KMS-11 (cell line): ENCODE measurements around the gene NFE2L2.
A peak's percentile ranks its signal among the peaks of the same experiment; 100 is the strongest.
"Not testable (repeated sequence)": the region's sequence is repeated elsewhere in the genome, so short reads cannot be mapped to it uniquely, and the experiment has no call there.

ENCODE experiments used
- H2AFZ ChIP-seq: fragments of 200-600 bp; sonication (generic); 2 replicates; pipeline ENCODE4 v1.6.1; 2016; ENCODE audit warnings: antibody characterized with exemption, mixed run types, low read depth
- H3K27ac ChIP-seq: fragments of 200-600 bp; sonication (generic); 2 replicates; pipeline ENCODE4 v1.6.1; 2016; ENCODE audit warnings: mild to moderate bottlenecking, mixed run types
- H3K27me3 ChIP-seq: fragments of 200-600 bp; sonication (generic); 2 replicates; pipeline ENCODE4 v1.6.1; 2017; ENCODE audit warnings: mild to moderate bottlenecking, low read depth, mixed run types, moderate library complexity; ENCODE audit not compliant: insufficient read depth
- H3K36me3 ChIP-seq: fragments of 200-600 bp; sonication (generic); 2 replicates; pipeline ENCODE4 v1.6.1; 2017; ENCODE audit warnings: mild to moderate bottlenecking, mixed run types; ENCODE audit not compliant: insufficient read depth
- H3K4me1 ChIP-seq: fragments of 200-600 bp; sonication (generic); 2 replicates; pipeline ENCODE4 v1.6.1; 2016; ENCODE audit warnings: mild to moderate bottlenecking, low read depth, mixed run types; ENCODE audit not compliant: poor library complexity, severe bottlenecking
- H3K4me2 ChIP-seq: fragments of 200-600 bp; sonication (generic); 2 replicates; pipeline ENCODE4 v1.7.0; 2016; ENCODE audit warnings: mild to moderate bottlenecking, mixed run types
- H3K4me3 ChIP-seq: fragments of 200-600 bp; sonication (generic); IDR thresholded peaks from 2 replicates; pipeline ENCODE4 v1.6.1; 2017; ENCODE audit warnings: low read depth, low read length, mixed read lengths; ENCODE audit not compliant: insufficient read depth
- H3K79me2 ChIP-seq: fragments of 200-600 bp; sonication (generic); 2 replicates; pipeline ENCODE4 v1.6.1; 2016; ENCODE audit warnings: low read depth, mixed run types; ENCODE audit not compliant: insufficient read depth
- H3K9ac ChIP-seq: fragments of 200-600 bp; sonication (generic); 2 replicates; pipeline ENCODE4 v1.6.1; 2016; ENCODE audit warnings: mild to moderate bottlenecking, mixed run types
- H4K20me1 ChIP-seq: fragments of 200-600 bp; sonication (generic); 2 replicates; pipeline ENCODE4 v1.6.1; 2016; ENCODE audit warnings: mild to moderate bottlenecking, mixed run types; ENCODE audit not compliant: insufficient read depth
- TF ChIP-seq, protein P1 (sequence below): fragments of 200-600 bp; sonication (generic); conservative IDR thresholded peaks from 2 replicates; pipeline ENCODE4 v1.6.1; 2017; ENCODE audit warnings: low read depth, mild to moderate bottlenecking, antibody characterized with exemption, low read length, moderate library complexity, mixed read lengths

The NFE2L2 gene

DNA sequence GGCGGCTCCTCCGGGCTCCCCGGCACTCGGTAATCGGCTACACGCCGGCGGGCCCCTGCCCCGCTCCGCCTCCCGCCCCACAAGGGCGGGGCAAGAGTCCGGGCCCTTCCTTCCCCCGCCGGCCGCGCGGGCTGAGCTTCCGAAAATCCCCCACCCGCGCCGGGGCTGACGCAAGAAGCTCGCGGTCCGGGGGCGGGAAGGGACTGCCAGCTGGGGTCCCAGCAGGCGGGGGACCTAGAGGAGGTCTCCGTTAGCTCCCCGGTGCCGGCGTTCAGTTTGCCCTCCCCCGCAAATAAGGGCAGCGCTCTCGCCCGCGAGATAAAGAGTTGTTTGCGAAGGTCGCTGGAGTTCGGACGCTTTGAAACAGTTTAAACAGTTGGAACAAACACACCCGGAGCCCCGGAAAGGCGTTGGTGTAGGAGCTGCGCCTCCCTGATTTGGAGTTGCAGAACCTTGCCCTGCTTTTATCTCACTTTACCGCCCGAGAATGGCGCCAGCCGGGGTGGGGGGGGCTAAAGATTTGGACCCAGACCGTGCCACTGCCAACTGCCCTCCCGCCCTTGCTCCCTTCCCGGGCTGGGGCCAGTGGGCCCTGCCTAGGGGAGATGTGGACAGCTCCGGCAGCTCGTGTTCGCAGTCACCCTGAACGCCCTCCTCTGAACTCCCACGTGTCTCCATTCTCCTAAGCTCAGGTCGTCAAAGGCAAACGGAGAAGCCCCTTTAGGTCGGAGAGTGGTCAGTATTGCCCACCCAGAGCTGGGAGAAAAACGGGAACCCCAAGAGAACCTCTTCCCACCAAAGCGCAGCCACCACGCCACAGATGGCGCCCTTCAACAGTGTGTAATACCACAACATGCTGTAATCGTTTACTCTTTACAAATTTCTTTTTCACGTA is at the start of gene NFE2L2:
TSS of gene NFE2L2 (minus strand) at position 35 of the 895 bp plus-strand sequence. CDS start 151 bp downstream, outside the sequence.
- peaks cover 57% of the 10 kb centered on the region for H3K4me1 ChIP-seq

DNA sequence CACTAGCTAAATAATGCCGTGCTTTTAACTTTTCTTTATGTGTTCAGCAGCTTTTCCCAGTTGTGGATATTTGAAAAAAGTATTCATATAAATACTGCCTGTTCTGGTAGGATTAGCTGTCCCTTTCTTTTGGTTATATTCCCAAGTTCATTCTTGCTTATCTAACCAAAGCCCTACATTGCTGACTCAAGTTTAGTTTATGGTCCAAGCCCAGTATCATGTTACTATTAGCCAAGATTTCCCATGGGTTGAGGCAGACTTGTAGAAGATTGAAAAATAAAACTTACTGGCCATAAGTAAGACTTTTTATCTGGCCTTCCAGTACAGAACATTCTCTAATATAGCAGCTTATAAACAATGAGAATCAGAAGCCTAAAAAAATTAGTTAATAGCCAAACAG is 49.7 kb upstream of the NFE2L2 start:
- Histone ChIP-seq H2AFZ (no peak overlapping the region), H3K27me3 (no peaks in the 10 kb centered on the region), H3K9ac (no peak overlapping the region), H3K27ac (no peak overlapping the region), H4K20me1 (no peaks in the 10 kb centered on the region; the same call in 1 of the 2 replicates), H3K4me2 (0 out of 2 replicates have a peak overlapping the region, but pooled peaks have one; percentile 1), H3K4me1 (peaks cover 33% of the 10 kb centered on the region), H3K36me3 (no peaks in the 10 kb centered on the region), H3K4me3 (no peak overlapping the region), H3K79me2 (no peaks in the 10 kb centered on the region)
- TF ChIP-seq, protein P1, sequence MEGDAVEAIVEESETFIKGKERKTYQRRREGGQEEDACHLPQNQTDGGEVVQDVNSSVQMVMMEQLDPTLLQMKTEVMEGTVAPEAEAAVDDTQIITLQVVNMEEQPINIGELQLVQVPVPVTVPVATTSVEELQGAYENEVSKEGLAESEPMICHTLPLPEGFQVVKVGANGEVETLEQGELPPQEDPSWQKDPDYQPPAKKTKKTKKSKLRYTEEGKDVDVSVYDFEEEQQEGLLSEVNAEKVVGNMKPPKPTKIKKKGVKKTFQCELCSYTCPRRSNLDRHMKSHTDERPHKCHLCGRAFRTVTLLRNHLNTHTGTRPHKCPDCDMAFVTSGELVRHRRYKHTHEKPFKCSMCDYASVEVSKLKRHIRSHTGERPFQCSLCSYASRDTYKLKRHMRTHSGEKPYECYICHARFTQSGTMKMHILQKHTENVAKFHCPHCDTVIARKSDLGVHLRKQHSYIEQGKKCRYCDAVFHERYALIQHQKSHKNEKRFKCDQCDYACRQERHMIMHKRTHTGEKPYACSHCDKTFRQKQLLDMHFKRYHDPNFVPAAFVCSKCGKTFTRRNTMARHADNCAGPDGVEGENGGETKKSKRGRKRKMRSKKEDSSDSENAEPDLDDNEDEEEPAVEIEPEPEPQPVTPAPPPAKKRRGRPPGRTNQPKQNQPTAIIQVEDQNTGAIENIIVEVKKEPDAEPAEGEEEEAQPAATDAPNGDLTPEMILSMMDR = no peak

More for the DNA sequence above, at the start of gene NFE2L2:
- peak within 1 kb of the TSS; percentile 71 for H3K4me3 ChIP-seq
- no peaks in the 10 kb centered on the region for H3K27me3 ChIP-seq
- H3K27ac ChIP-seq = peak within 1 kb of the TSS; percentile 96
- peak within 1 kb of the TSS; percentile 98 for H3K9ac ChIP-seq
- H3K79me2 ChIP-seq = peaks cover 45% of the 10 kb centered on the region
- H3K36me3 ChIP-seq = no peaks in the 10 kb centered on the region
- TF ChIP-seq, protein P1 = no peak; the same call in 1 of the 2 replicates
- H3K4me2 ChIP-seq = peak within 1 kb of the TSS; percentile 99
- peak within 1 kb of the TSS; percentile 26; the same call in 1 of the 2 replicates for H2AFZ ChIP-seq
- H4K20me1 ChIP-seq = peaks cover 31% of the 10 kb centered on the region

DNA sequence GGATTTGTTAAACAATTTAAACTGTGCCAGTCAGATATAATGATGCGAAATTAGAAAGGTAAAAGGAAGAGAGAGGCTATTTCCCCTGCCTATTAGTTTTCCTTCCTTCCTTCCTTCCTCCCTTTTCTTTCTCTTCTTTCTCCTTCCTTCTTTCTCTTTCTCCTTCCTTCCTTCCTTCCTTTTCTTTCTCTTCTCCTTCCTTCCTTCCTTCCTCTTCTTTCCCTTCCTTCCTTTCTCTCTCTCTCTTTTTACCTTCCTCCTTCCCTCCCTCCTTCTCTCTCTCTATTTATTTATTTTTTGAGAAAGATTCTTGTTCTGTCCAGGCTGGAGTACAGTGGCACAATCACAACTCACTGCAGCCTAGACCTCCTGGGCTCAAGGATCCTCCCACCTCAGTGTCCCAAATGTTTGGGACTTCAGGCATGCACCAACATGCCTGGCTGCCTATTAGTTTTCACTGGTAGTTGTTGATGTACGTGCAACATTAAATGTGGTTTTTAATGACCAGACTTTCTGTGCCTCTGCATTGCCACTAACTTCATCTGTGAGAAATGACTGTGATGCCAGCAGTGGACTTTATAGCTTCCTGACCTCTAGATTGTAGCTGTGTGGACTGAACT is 48.7 kb upstream of the NFE2L2 start:
- Histone ChIP-seq H3K4me2 (no peak overlapping the region), H3K9ac (no peak overlapping the region), H3K4me3 (no peak overlapping the region), H3K27me3 (no peaks in the 10 kb centered on the region), H3K36me3 (no peaks in the 10 kb centered on the region), H2AFZ (no peak overlapping the region), H3K27ac (no peak overlapping the region), H3K79me2 (no peaks in the 10 kb centered on the region), H3K4me1 (peaks cover 33% of the 10 kb centered on the region), H4K20me1 (no peaks in the 10 kb centered on the region; the same call in 1 of the 2 replicates)
- TF ChIP-seq, protein P1 = no peak

DNA sequence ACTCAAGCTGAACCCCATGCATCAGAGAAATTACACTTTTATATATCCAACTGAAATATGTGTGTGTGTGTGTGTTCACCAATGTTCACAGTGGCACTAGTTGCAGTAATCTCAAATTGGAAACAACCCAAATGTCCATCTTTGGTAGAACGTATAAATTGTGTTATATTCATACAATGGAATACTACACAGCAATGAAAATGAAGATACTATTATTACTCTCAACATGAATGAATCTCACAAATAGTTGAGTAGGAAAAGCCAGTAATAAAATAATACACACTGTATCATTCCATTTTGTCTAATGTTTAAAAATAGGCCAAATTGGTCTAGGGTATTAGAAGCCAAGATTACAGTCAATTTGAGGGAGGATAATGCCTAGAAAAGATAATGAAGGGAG is 48.0 kb upstream of the NFE2L2 start:
- TF ChIP-seq, protein P1 = no peak
- no peaks in the 10 kb centered on the region; the same call in 1 of the 2 replicates for H4K20me1 ChIP-seq
- H2AFZ ChIP-seq = no peak overlapping the region
- no peak overlapping the region for H3K27ac ChIP-seq
- H3K4me1 ChIP-seq = peaks cover 33% of the 10 kb centered on the region
- H3K36me3 ChIP-seq = no peaks in the 10 kb centered on the region
- H3K4me3 ChIP-seq = no peak overlapping the region
- H3K4me2 ChIP-seq = no peak overlapping the region
- no peaks in the 10 kb centered on the region for H3K27me3 ChIP-seq
- no peaks in the 10 kb centered on the region for H3K79me2 ChIP-seq
- H3K9ac ChIP-seq = no peak overlapping the region

DNA sequence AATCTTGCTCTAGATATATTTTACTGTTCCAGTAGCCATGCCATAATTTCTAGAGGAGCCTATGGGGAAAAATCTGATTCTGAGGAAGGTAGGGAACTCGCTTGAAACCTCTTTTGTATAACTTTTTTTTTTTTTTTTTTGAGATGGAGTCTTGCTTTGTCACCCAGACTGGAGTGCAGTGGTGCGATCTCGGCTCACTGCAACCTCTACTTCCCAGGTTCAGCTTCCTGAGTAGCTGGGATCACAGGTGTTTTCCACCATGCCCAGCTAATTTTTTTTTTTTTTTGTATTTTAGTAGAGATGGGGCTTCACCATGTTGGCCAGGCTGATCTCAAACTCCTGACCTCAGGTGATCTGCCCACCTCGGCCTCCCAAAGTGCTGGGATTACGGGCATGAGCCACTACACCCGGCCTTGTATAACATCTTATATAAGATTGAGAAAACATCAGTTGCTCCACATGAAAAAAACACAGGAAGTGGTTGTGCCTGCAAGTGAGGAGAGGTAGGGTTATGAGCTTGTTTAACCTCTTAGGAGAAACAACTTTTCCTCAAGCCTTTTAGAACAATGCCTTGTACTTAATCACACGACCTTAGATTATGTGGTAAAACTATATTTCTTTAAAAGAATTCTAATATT is 45.3 kb upstream of the NFE2L2 start:
- not testable (repeated sequence) for H3K79me2 ChIP-seq, H2AFZ ChIP-seq, H3K36me3 ChIP-seq, H3K4me2 ChIP-seq, H3K4me3 ChIP-seq, H3K27me3 ChIP-seq, H4K20me1 ChIP-seq, H3K9ac ChIP-seq, H3K27ac ChIP-seq
- peaks cover 19% of the 10 kb centered on the region for H3K4me1 ChIP-seq
